Measurements from ENCODE around the gene FN1. TPM values are rescaled to one million over a fixed set of nuclear protein-coding genes. Genes with fewer than 3 reads are reported as not detected.

The FN1 gene
- total and polyA plus RNA-seq, 2 donors (not counting 3 experiments of a cell fraction or from before 2014, with no cell fraction given) = 3,221 to 3,740 TPM

- Histone ChIP-seq H2AFZ (ENCODE audit: low read depth, low read length) (no peak overlapping the region), H3K9me3 (replicated peaks; ENCODE audit: control insufficient read depth, insufficient read depth, low read length) (no peaks in the 10 kb centered on the region), H3K4me3 (replicated peaks in 1 of 3; ENCODE audit: insufficient read depth in 1 of 3, low read depth in 1 of 3, low read length in 3 of 3) (no peak overlapping the region), H3K36me3 (ENCODE audit: control insufficient read depth in 2 of 2, extremely low read depth in 1 of 2, insufficient read depth in 2 of 2, low read length in 2 of 2) (peaks cover 49 to 63% of the 10 kb centered on the region in 2 experiments), H4K20me1 (replicated peaks; ENCODE audit: control insufficient read depth, extremely low read depth, insufficient read depth, low read length) (no peaks in the 10 kb centered on the region), H3K79me2 (ENCODE audit: control insufficient read depth, insufficient read depth, low read length) (no peaks in the 10 kb centered on the region), H3K27ac (ENCODE audit: insufficient read depth, low read depth, low read length) (no peak overlapping the region), H3K9ac (replicated peaks; ENCODE audit: extremely low read depth, insufficient read depth, low read length) (no peak overlapping the region), H3K27me3 (ENCODE audit: control insufficient read depth in 2 of 2, insufficient read depth in 2 of 2, low read length in 2 of 2) (no peaks in the 10 kb centered on the region), H3K4me2 (ENCODE audit: insufficient read depth, low read length) (no peak overlapping the region), H3K9me1 (replicated peaks; ENCODE audit: control insufficient read depth, extremely low read depth, insufficient read depth, low read length) (no peaks in the 10 kb centered on the region), H3K4me1 (ENCODE audit: control insufficient read depth, extremely low read depth, insufficient read depth, low read length) (no peaks in the 10 kb centered on the region)
- BruUV-seq (replicated peaks) = no TSS peak
- intact Hi-C loops (cut with micrococcal nuclease) (loop anchor here (5.0 kb wide), 1 partner anchor 34 kb away; no protein-coding TSS in a partner anchor), dilution Hi-C loops (cut with MboI; ENCODE audit: extremely low pct_ligation_motif_present, low sequenced_read_pairs) (no loop called here)
- no peak for TF ChIP-seq POLR2A (IDR thresholded peaks at IDR 0.05; ENCODE audit: low read depth, low read length)
- no peak for TF ChIP-seq CTCF (IDR thresholded peaks at IDR 0.05; ENCODE audit: extremely low read depth in 1 of 2, insufficient read depth in 1 of 2, low read depth in 1 of 2, low read length in 2 of 2)
- TF ChIP-seq POLR2AphosphoS5 (IDR thresholded peaks at IDR 0.05; ENCODE audit: insufficient read depth, low read depth, low read length) = no peak
- TF ChIP-seq MYC (IDR thresholded peaks at IDR 0.05; ENCODE audit: low read depth, low read length) = no peak
- TF ChIP-seq EZH2 (IDR thresholded peaks at IDR 0.05; ENCODE audit: borderline replicate concordance, low read depth, low read length, severe bottlenecking) = no peak
- TF ChIP-seq FOS (IDR thresholded peaks at IDR 0.05; ENCODE audit: borderline replicate concordance, insufficient read depth, low read length) = no peak
- no peak for TF ChIP-seq GATA2 (IDR thresholded peaks at IDR 0.05; ENCODE audit: insufficient read depth, insufficient read length, low read depth, low read length)
- TF ChIP-seq MAX (IDR thresholded peaks at IDR 0.05; ENCODE audit: insufficient read depth, insufficient read length) = no peak
- TF ChIP-seq JUN (IDR thresholded peaks at IDR 0.05; ENCODE audit: borderline replicate concordance, insufficient read depth, insufficient read length, low read depth) = no peak
- ChIA-PET POLR2A (no interaction called here), CTCF (no interaction called here)
- DNase-seq (ENCODE audit: low read depth, low spot score) (no peak), FAIRE-seq (no peak)
These were observed 72.8 kb downstream of the FN1 start for GRCh38 chr2:215363039-215363438.

All from endothelial cell of umbilical vein (primary cell).